GM12892 (cell line): Measurements from ENCODE around the gene ARMC2.

Source experiments
- DNase-seq: peaks from one replicate; pipeline ENCODE4 v3.0.0; 2011; ENCODE audit not compliant: insufficient read length
- FAIRE-seq: peaks from 2 replicates; lab custom pipeline; 2011; peaks lifted over from hg19 to GRCh38; lab: Jason Lieb, UNC
- POLR2A ChIP-seq: IDR thresholded peaks from 2 replicates; pipeline ENCODE4 v1.6.1; 2011; ENCODE audit warnings: low read depth, low read length, control low read depth
- POLR2AphosphoS5 ChIP-seq: IDR thresholded peaks from 2 replicates; pipeline ENCODE4 v1.6.1; 2011; ENCODE audit warnings: low read depth, low read length, control low read depth
- TAF1 ChIP-seq: IDR thresholded peaks from 2 replicates; pipeline ENCODE4 v1.6.1; 2011; ENCODE audit warnings: low read depth, mild to moderate bottlenecking, control low read depth, low read length, borderline replicate concordance

ARMC2 gene

GRCh38 chr6:108952776-108953486 lies 104.7 kb downstream of the ARMC2 start:
- DNase-seq (no peak), FAIRE-seq (no peak)
- TF ChIP-seq POLR2AphosphoS5 (no peak), POLR2A (no peak), TAF1 (no peak)

GRCh38 chr6:108953681-108954080 lies 105.5 kb downstream of the ARMC2 start:
- TF ChIP-seq TAF1 (no peak), POLR2A (no peak), POLR2AphosphoS5 (no peak)
- FAIRE-seq (no peak), DNase-seq (no peak)

- FAIRE-seq (no peak), DNase-seq (no peak)
Observed at GRCh38 chr6:108955329-108955949, 107.2 kb downstream of the ARMC2 start.

GRCh38 chr6:108957221-108957620 lies 109.0 kb downstream of the ARMC2 start:
- FAIRE-seq (no peak), DNase-seq (no peak)
- TF ChIP-seq TAF1, result no peak
- no peak for TF ChIP-seq POLR2AphosphoS5
- TF ChIP-seq POLR2A, result no peak

More at GRCh38 chr6:108955329-108955949, 107.2 kb downstream of the ARMC2 start:
- TF ChIP-seq POLR2AphosphoS5 (no peak), POLR2A (no peak), TAF1 (no peak)

- TF ChIP-seq POLR2A, result no peak
- no peak for TF ChIP-seq POLR2AphosphoS5
- no peak for TF ChIP-seq TAF1
- DNase-seq, result no peak
- no peak for FAIRE-seq
Observed at GRCh38 chr6:108958900-108959770, 110.9 kb downstream of the ARMC2 start.

GRCh38 chr6:108959972-108960582 lies 111.9 kb downstream of the ARMC2 start:
- no peak for TF ChIP-seq POLR2A
- TF ChIP-seq TAF1, result no peak
- no peak for TF ChIP-seq POLR2AphosphoS5
- DNase-seq (no peak), FAIRE-seq (no peak)

GRCh38 chr6:108960601-108961000 lies 112.4 kb downstream of the ARMC2 start:
- FAIRE-seq (no peak), DNase-seq (no peak)
- TF ChIP-seq POLR2A, result no peak
- TF ChIP-seq TAF1, result no peak
- TF ChIP-seq POLR2AphosphoS5, result no peak

- DNase-seq (no peak), FAIRE-seq (no peak)
- TF ChIP-seq POLR2A, result no peak
- TF ChIP-seq POLR2AphosphoS5, result no peak
- TF ChIP-seq TAF1, result no peak
Observed at GRCh38 chr6:108961077-108961476, 112.9 kb downstream of the ARMC2 start.

GRCh38 chr6:108961985-108962384 lies 113.8 kb downstream of the ARMC2 start:
- FAIRE-seq, result no peak
- no peak for TF ChIP-seq TAF1
- no peak for TF ChIP-seq POLR2A
- TF ChIP-seq POLR2AphosphoS5, result no peak

GRCh38 chr6:108966251-108966650 lies 118.0 kb downstream of the ARMC2 start:
- FAIRE-seq, result no peak
- DNase-seq, result no peak
- TF ChIP-seq TAF1 (no peak), POLR2A (no peak), POLR2AphosphoS5 (no peak)

More at GRCh38 chr6:108961985-108962384, 113.8 kb downstream of the ARMC2 start:
- no peak for DNase-seq
